H9 (cell line): ENCODE data around the gene MOXD1. TPM values are rescaled to one million over a fixed set of nuclear protein-coding genes. Genes with fewer than 3 reads are reported as not detected.

Source experiments
- DNase-seq: peaks from one replicate; pipeline ENCODE4 v3.0.0-alpha.2; 2017
- H2AFZ ChIP-seq: one replicate; pipeline ENCODE4 v1.6.1; 2013; ENCODE audit warnings: mild to moderate bottlenecking, low read length, control low read depth, moderate library complexity
- H2AK5ac ChIP-seq: 2 replicates; pipeline ENCODE4 v1.6.1; 2013; ENCODE audit warnings: low read length, control low read depth, mixed read lengths; ENCODE audit not compliant: insufficient read length
- H2BK120ac ChIP-seq: one replicate; pipeline ENCODE4 v1.6.1; 2013; ENCODE audit warnings: low read depth, mild to moderate bottlenecking, low read length, control low read depth, inconsistent platforms; ENCODE audit not compliant: poor library complexity, severe bottlenecking
- H2BK12ac ChIP-seq: 2 replicates; pipeline ENCODE4 v1.6.1; 2013; ENCODE audit warnings: low read length, control low read depth, mixed read lengths, low read depth; ENCODE audit not compliant: insufficient read length
- H2BK15ac ChIP-seq: 2 replicates; pipeline ENCODE4 v1.6.1; 2013; ENCODE audit warnings: low read depth, low read length, control low read depth
- H2BK20ac ChIP-seq: one replicate; pipeline ENCODE4 v1.6.1; 2013; ENCODE audit warnings: low read depth, mild to moderate bottlenecking, low read length, control low read depth, inconsistent platforms; ENCODE audit not compliant: poor library complexity, severe bottlenecking
- H2BK5ac ChIP-seq: 2 replicates; pipeline ENCODE4 v1.6.1; 2013; ENCODE audit warnings: low read length, control low read depth, mixed read lengths; ENCODE audit not compliant: insufficient read length
- H3K14ac ChIP-seq: 2 replicates; pipeline ENCODE4 v1.6.1; 2013; ENCODE audit warnings: low read length, control low read depth; ENCODE audit not compliant: insufficient read depth
- H3K18ac ChIP-seq: 2 replicates; pipeline ENCODE4 v1.6.1; 2013; ENCODE audit warnings: low read depth, mild to moderate bottlenecking, mixed read lengths, low read length, control low read depth; ENCODE audit not compliant: insufficient read length
- H3K23ac ChIP-seq: 2 replicates; pipeline ENCODE4 v1.6.1; 2013; ENCODE audit warnings: low read length, control low read depth, mixed read lengths, low read depth; ENCODE audit not compliant: insufficient read length
- H3K23me2 ChIP-seq: 2 replicates; pipeline ENCODE4 v1.6.1; 2013; ENCODE audit warnings: low read depth, mild to moderate bottlenecking, mixed read lengths, low read length, control low read depth; ENCODE audit not compliant: insufficient read length, poor library complexity, severe bottlenecking
- H3K27ac ChIP-seq: 2 replicates; pipeline ENCODE4 v1.5.1; 2013; ENCODE audit warnings: low read length, control low read depth, mixed read lengths, low read depth; ENCODE audit not compliant: insufficient read length
- H3K27me3 ChIP-seq: 2 replicates; pipeline ENCODE4 v1.6.1; 2013; ENCODE audit warnings: low read length, control low read depth, inconsistent platforms; ENCODE audit not compliant: insufficient read depth
- H3K4ac ChIP-seq: 2 replicates; pipeline ENCODE4 v1.6.1; 2013; ENCODE audit warnings: low read depth, mild to moderate bottlenecking, control low read depth, inconsistent platforms, low read length, moderate library complexity
- H3K4me1 ChIP-seq: 2 replicates; pipeline ENCODE4 v1.6.1; 2013; ENCODE audit warnings: low read length, control low read depth, inconsistent platforms; ENCODE audit not compliant: insufficient read depth
- H3K4me2 ChIP-seq: 2 replicates; pipeline ENCODE4 v1.6.1; 2013; ENCODE audit warnings: low read length, control low read depth, mixed read lengths; ENCODE audit not compliant: insufficient read length, insufficient read depth
- H3K56ac ChIP-seq: 2 replicates; pipeline ENCODE4 v1.6.1; 2013; ENCODE audit warnings: low read depth, mild to moderate bottlenecking, mixed read lengths, low read length, control low read depth; ENCODE audit not compliant: insufficient read length
- H3K79me1 ChIP-seq: 2 replicates; pipeline ENCODE4 v1.6.1; 2013; ENCODE audit warnings: low read depth, mild to moderate bottlenecking, moderate library complexity, low read length, control low read depth, inconsistent platforms; ENCODE audit not compliant: insufficient read depth, poor library complexity, severe bottlenecking
- H3K79me2 ChIP-seq: 2 replicates; pipeline ENCODE4 v1.6.1; 2013; ENCODE audit warnings: low read length, control low read depth, inconsistent platforms; ENCODE audit not compliant: insufficient read depth
- H3K9ac ChIP-seq: 2 replicates; pipeline ENCODE4 v1.6.1; 2013; ENCODE audit warnings: low read length, control low read depth, mixed read lengths; ENCODE audit not compliant: insufficient read length; ENCODE audit errors: extremely low read depth
- H3K9me3 ChIP-seq: one replicate; pipeline ENCODE4 v1.6.1; 2013; ENCODE audit warnings: low read depth, low read length, inconsistent platforms; ENCODE audit not compliant: control insufficient read depth
- H3T11ph ChIP-seq: one replicate; pipeline ENCODE4 v1.6.1; 2013; ENCODE audit warnings: mild to moderate bottlenecking, low read length, control low read depth, inconsistent platforms
- H4K20me1 ChIP-seq: one replicate; pipeline ENCODE4 v1.6.1; 2013; ENCODE audit not compliant: control insufficient read depth, insufficient read length, insufficient read depth
- H4K5ac ChIP-seq: 2 replicates; pipeline ENCODE4 v1.6.1; 2013; ENCODE audit warnings: low read depth, mild to moderate bottlenecking, mixed read lengths, low read length, control low read depth; ENCODE audit not compliant: insufficient read length
- H4K8ac ChIP-seq: replicated peaks from 2 replicates; pipeline ENCODE4 v1.6.1; 2013; ENCODE audit warnings: low read length, control low read depth, mixed read lengths, low read depth; ENCODE audit not compliant: insufficient read length
- H4K91ac ChIP-seq: 2 replicates; pipeline ENCODE4 v1.6.1; 2013; ENCODE audit warnings: low read depth, mild to moderate bottlenecking, moderate library complexity, mixed read lengths, low read length, control low read depth; ENCODE audit not compliant: insufficient read length
- H3K27ac Mint-ChIP-seq, 3 experiments: 2 replicates in 2 of 3; 3 replicates in 1 of 3; pipeline ENCODE4 v1.8.0; 2020 to 2021; ENCODE audit warnings: mixed read lengths in 3 of 3, mild to moderate bottlenecking in 1 of 3, moderate library complexity in 1 of 3
- H3K27me3 Mint-ChIP-seq: 2 replicates; pipeline ENCODE4 v1.8.0; 2021; ENCODE audit warnings: low read depth, mild to moderate bottlenecking, moderate library complexity, mixed read lengths
- H3K36me3 Mint-ChIP-seq, 3 experiments: 2 replicates in 2 of 3; 3 replicates in 1 of 3; pipeline ENCODE4 v1.8.0; 2020 to 2021; ENCODE audit warnings: low read depth in 3 of 3, mixed read lengths in 3 of 3; ENCODE audit not compliant: insufficient read depth in 1 of 3
- H3K4me1 Mint-ChIP-seq, 2 experiments: 2 replicates each; pipeline ENCODE4 v1.8.0; 2020; ENCODE audit warnings: mixed read lengths in 2 of 2
- H3K4me3 Mint-ChIP-seq, 2 experiments: 2 replicates in 1 of 2; 3 replicates in 1 of 2; pipeline ENCODE4 v1.8.0; 2020 to 2021; ENCODE audit warnings: mild to moderate bottlenecking in 2 of 2, mixed read lengths in 2 of 2, moderate library complexity in 1 of 2
- H3K9me3 Mint-ChIP-seq, 2 experiments: 2 replicates in 1 of 2; 3 replicates in 1 of 2; pipeline ENCODE4 v1.8.0; 2020; ENCODE audit warnings: mild to moderate bottlenecking in 2 of 2, mixed read lengths in 2 of 2, moderate library complexity in 1 of 2
- WGBS: extraction: QIAGEN DNeasy Blood & Tissue Kit; methylation state at CpG from one replicate; pipeline ENCODE4 v1.1.7; 2013; ENCODE audit warnings: missing lambda C conversion rate, low lambda C conversion rate, mixed read lengths; ENCODE audit not compliant: insufficient read length; ENCODE audit errors: extremely low coverage; 5-methylcytosine and 5-hydroxymethylcytosine counted together
- total RNA-seq: library from RNA; stranded (reverse); gene quantifications from 2 replicates; pipeline ENCODE4 v1.2.1, GENCODE V29; 2021
- TF ChIP-seq, protein P1 (sequence below): fragments of 200-600 bp; sonication (generic); conservative IDR thresholded peaks from 3 replicates; pipeline ENCODE4 v1.8.0; 2021; ENCODE audit warnings: antibody characterized with exemption, mild to moderate bottlenecking

MOXD1 gene
- total RNA-seq, 1 experiment from 2014 or later = 2.3 TPM

DNA sequence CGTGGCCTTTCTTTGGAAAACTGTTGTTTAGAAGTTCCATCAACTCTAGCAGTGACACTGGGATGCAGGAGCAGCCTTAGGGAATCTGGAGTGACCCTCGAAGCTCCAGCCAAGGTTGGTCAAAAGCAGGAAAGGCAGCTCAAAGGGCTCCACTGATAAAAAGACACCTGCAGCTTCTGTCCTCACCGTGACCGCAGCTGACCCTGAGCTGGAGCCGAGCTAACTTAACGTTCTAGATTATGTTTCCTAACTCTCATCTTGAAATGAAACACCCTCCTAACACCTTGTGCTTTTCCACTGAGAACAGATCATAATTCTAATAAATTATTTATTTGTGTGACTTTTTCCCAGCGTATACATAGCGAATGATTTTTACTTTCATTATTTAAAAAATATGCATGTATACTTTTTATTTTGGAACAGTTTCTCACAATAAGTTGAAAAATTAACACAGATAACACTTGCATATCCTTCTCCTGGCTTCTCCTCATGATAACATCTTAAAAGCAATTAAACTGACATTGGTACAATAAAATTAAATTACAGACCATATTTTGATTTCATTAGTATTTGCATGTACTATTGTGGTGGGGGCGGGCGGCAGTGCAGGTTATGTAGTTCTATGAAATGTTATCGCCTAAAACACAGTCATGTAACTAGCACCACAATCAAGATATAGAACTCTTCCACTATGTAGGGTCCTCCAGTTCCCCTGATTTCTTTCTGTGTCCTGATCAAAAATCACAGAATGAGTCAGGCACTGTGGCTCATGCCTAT, 116.1 kb downstream of the MOXD1 start:
- no peak overlapping the region for H3K4ac ChIP-seq
- TF ChIP-seq, protein P1, sequence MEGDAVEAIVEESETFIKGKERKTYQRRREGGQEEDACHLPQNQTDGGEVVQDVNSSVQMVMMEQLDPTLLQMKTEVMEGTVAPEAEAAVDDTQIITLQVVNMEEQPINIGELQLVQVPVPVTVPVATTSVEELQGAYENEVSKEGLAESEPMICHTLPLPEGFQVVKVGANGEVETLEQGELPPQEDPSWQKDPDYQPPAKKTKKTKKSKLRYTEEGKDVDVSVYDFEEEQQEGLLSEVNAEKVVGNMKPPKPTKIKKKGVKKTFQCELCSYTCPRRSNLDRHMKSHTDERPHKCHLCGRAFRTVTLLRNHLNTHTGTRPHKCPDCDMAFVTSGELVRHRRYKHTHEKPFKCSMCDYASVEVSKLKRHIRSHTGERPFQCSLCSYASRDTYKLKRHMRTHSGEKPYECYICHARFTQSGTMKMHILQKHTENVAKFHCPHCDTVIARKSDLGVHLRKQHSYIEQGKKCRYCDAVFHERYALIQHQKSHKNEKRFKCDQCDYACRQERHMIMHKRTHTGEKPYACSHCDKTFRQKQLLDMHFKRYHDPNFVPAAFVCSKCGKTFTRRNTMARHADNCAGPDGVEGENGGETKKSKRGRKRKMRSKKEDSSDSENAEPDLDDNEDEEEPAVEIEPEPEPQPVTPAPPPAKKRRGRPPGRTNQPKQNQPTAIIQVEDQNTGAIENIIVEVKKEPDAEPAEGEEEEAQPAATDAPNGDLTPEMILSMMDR = no peak
- no peak for DNase-seq

More for the DNA sequence above, 116.1 kb downstream of the MOXD1 start:
- H3K4me1 Mint-ChIP-seq = peaks cover 0 to 2% of the 10 kb centered on the region in 2 experiments; a peak in 1 of 4 replicates
- no peak overlapping the region for H2AFZ ChIP-seq
- H3K4me1 ChIP-seq = no peaks in the 10 kb centered on the region
- H4K8ac ChIP-seq = no peak overlapping the region
- H2BK20ac ChIP-seq = no peak overlapping the region
- no peak overlapping the region for H2AK5ac ChIP-seq
- no peak overlapping the region for H2BK5ac ChIP-seq
- H3K27ac Mint-ChIP-seq = no peak overlapping the region
- no peak overlapping the region for H3K23ac ChIP-seq
- H3K9ac ChIP-seq = no peak overlapping the region
- no peak overlapping the region for H2BK15ac ChIP-seq
- no peaks in the 10 kb centered on the region for H3K9me3 ChIP-seq
- H3K23me2 ChIP-seq = no peaks in the 10 kb centered on the region
- H4K20me1 ChIP-seq = no peaks in the 10 kb centered on the region
- H3K14ac ChIP-seq = no peak overlapping the region
- H3K27me3 Mint-ChIP-seq = peaks cover 1% of the 10 kb centered on the region
- whole genome bisulfite sequencing = no CpG with 5 or more reads among the region's 11 CpGs
- H3K36me3 Mint-ChIP-seq = no peaks in the 10 kb centered on the region
- H4K91ac ChIP-seq = no peak overlapping the region
- H3K79me1 ChIP-seq = no peaks in the 10 kb centered on the region
- H3K4me2 ChIP-seq = no peak overlapping the region
- no peak overlapping the region for H3T11ph ChIP-seq
- no peak overlapping the region for H4K5ac ChIP-seq
- no peaks in the 10 kb centered on the region for H3K9me3 Mint-ChIP-seq
- H3K79me2 ChIP-seq = no peaks in the 10 kb centered on the region
- no peaks in the 10 kb centered on the region for H3K27me3 ChIP-seq
- H2BK120ac ChIP-seq = no peak overlapping the region
- H3K56ac ChIP-seq = no peak overlapping the region
- H3K27ac ChIP-seq = no peak overlapping the region
- no peak overlapping the region for H3K4me3 Mint-ChIP-seq
- H3K18ac ChIP-seq = no peak overlapping the region
- H2BK12ac ChIP-seq = no peak overlapping the region
